HG03039 (cell line): ENCODE data around the gene SORCS3.

Experiments
- ATAC-seq: cut with Tn5 transposase; IDR thresholded peaks from one replicate; pipeline ENCODE4 v1.9.1; 2021; ENCODE audit warnings: mild to moderate bottlenecking, moderate library complexity; ENCODE audit not compliant: unreplicated experiment

Gene SORCS3

GRCh38 chr10:105243381-105243780 lies 602.3 kb downstream of the SORCS3 start:
- ATAC-seq, result no peak

GRCh38 chr10:105243825-105244224 lies 602.7 kb downstream of the SORCS3 start:
- no peak for ATAC-seq

GRCh38 chr10:105247831-105248499 lies 606.9 kb downstream of the SORCS3 start:
- no peak for ATAC-seq

- ATAC-seq, result no peak
Observed at GRCh38 chr10:105252911-105253310, 611.8 kb downstream of the SORCS3 start.

GRCh38 chr10:105253515-105254212 lies 612.6 kb downstream of the SORCS3 start:
- ATAC-seq, result no peak

GRCh38 chr10:105258036-105258673 lies 617.1 kb downstream of the SORCS3 start:
- no peak for ATAC-seq

GRCh38 chr10:105258674-105259065 lies 617.6 kb downstream of the SORCS3 start:
- no peak for ATAC-seq

GRCh38 chr10:105259201-105259600 lies 618.1 kb downstream of the SORCS3 start:
- no peak for ATAC-seq

- ATAC-seq, result no peak
Observed at GRCh38 chr10:105262666-105263065, 621.6 kb downstream of the SORCS3 start.

GRCh38 chr10:105266966-105267539 lies 626.0 kb downstream of the SORCS3 start:
- no peak for ATAC-seq

GRCh38 chr10:105268961-105269360 lies 627.9 kb downstream of the SORCS3 start:
- ATAC-seq, result no peak

GRCh38 chr10:105269689-105270088 lies 628.6 kb downstream of the SORCS3 start:
- ATAC-seq, result no peak

- no peak for ATAC-seq
Observed at GRCh38 chr10:105274556-105275070, 633.5 kb downstream of the SORCS3 start.

GRCh38 chr10:105278439-105278838 lies 637.3 kb downstream of the SORCS3 start:
- no peak for ATAC-seq

- no peak for ATAC-seq
Observed at GRCh38 chr10:105279101-105279500, 638.0 kb downstream of the SORCS3 start.

GRCh38 chr10:105280895-105281294 lies 639.8 kb downstream of the SORCS3 start:
- no peak for ATAC-seq

- no peak for ATAC-seq
Observed at GRCh38 chr10:105284476-105285215, 643.6 kb downstream of the SORCS3 start.

- ATAC-seq, result no peak
Observed at GRCh38 chr10:105288026-105288425, 646.9 kb downstream of the SORCS3 start.

GRCh38 chr10:105288613-105289012 lies 647.5 kb downstream of the SORCS3 start:
- no peak for ATAC-seq

- ATAC-seq, result no peak
Observed at GRCh38 chr10:105291571-105291970, 650.5 kb downstream of the SORCS3 start.

GRCh38 chr10:105292236-105292635 lies 651.1 kb downstream of the SORCS3 start:
- ATAC-seq, result no peak
